OCI-LY1 (cell line): ENCODE results near the gene CDCA7L.

Experiments
- H2AFZ ChIP-seq: fragments of 200-600 bp; sonication (generic), shearing (Covaris generic); 2 replicates; pipeline ENCODE4 v1.6.0; 2014; ENCODE audit warnings: antibody characterized with exemption, mild to moderate bottlenecking, low read length
- H3F3A ChIP-seq: fragments of 200-600 bp; sonication (generic), shearing (Covaris generic); 2 replicates; pipeline ENCODE4 v1.6.0; 2014; ENCODE audit warnings: mild to moderate bottlenecking, antibody characterized with exemption, low read length, moderate library complexity; ENCODE audit not compliant: insufficient read depth
- H3K27ac ChIP-seq: fragments of 200-600 bp; sonication (generic); 2 replicates; pipeline ENCODE4 v1.5.1; 2014; ENCODE audit warnings: low read length, mixed run types, mild to moderate bottlenecking, low read depth; ENCODE audit not compliant: poor library complexity, severe bottlenecking
- H3K27me3 ChIP-seq: fragments of 200-600 bp; sonication (generic); 2 replicates; pipeline ENCODE4 v1.6.0; 2014; ENCODE audit warnings: antibody characterized with exemption, mild to moderate bottlenecking, low read length, moderate library complexity; ENCODE audit not compliant: insufficient read depth
- H3K36me3 ChIP-seq: fragments of 200-600 bp; sonication (generic); 2 replicates; pipeline ENCODE4 v1.6.1; 2014; ENCODE audit warnings: mild to moderate bottlenecking, antibody characterized with exemption, low read length, moderate library complexity, mixed read lengths; ENCODE audit not compliant: insufficient read depth
- H3K4me1 ChIP-seq: fragments of 200-600 bp; sonication (generic); 2 replicates; pipeline ENCODE4 v1.5.1; 2014; ENCODE audit warnings: mild to moderate bottlenecking, low read length, moderate library complexity; ENCODE audit not compliant: insufficient read depth, severe bottlenecking
- H3K4me2 ChIP-seq: fragments of 200-600 bp; sonication (generic), shearing (Covaris generic); 2 replicates; pipeline ENCODE4 v1.6.1; 2014; ENCODE audit warnings: low read length
- H3K4me3 ChIP-seq: fragments of 200-600 bp; sonication (generic); 2 replicates; pipeline ENCODE4 v1.5.1; 2014; ENCODE audit warnings: low read length, low read depth, mild to moderate bottlenecking, mixed read lengths; ENCODE audit not compliant: poor library complexity, severe bottlenecking
- H3K79me2 ChIP-seq: fragments of 200-600 bp; shearing (Covaris generic); 2 replicates; pipeline ENCODE4 v1.6.1; 2016; ENCODE audit warnings: mixed run types, low read length, mixed read lengths; ENCODE audit not compliant: insufficient read depth
- H3K9ac ChIP-seq: fragments of 200-600 bp; sonication (generic), shearing (Covaris generic); 2 replicates; pipeline ENCODE4 v1.6.1; 2014; ENCODE audit warnings: mild to moderate bottlenecking, low read length, mixed read lengths
- H3K9me2 ChIP-seq: fragments of 200-600 bp; sonication (generic), shearing (Covaris generic); 2 replicates; pipeline ENCODE4 v1.6.1; 2014; ENCODE audit warnings: low read depth, mild to moderate bottlenecking, low read length, mixed read lengths
- H3K9me3 ChIP-seq: fragments of 200-600 bp; shearing (Covaris generic); 2 replicates; pipeline ENCODE4 v1.6.1; 2014; ENCODE audit warnings: low read length, mixed read lengths
- H4K20me1 ChIP-seq: fragments of 200-600 bp; sonication (generic), shearing (Covaris generic); 2 replicates; pipeline ENCODE4 v1.6.0; 2016; ENCODE audit warnings: mild to moderate bottlenecking, low read length; ENCODE audit not compliant: insufficient read depth
- EZH2 ChIP-seq: fragments of 200-600 bp; sonication (generic), shearing (Covaris generic); IDR thresholded peaks from 2 replicates; pipeline ENCODE4 v1.8.0; 2017; ENCODE audit warnings: borderline replicate concordance, mixed run types, mild to moderate bottlenecking, antibody characterized with exemption, low read length, moderate library complexity, mixed read lengths
- TF ChIP-seq, protein P1 (sequence below): fragments of 200-600 bp; sonication (generic), shearing (Covaris generic); IDR thresholded peaks from 2 replicates; pipeline ENCODE4 v1.5.1; 2017; ENCODE audit warnings: mild to moderate bottlenecking, antibody characterized with exemption, low read length, moderate library complexity, mixed read lengths

Gene CDCA7L

DNA sequence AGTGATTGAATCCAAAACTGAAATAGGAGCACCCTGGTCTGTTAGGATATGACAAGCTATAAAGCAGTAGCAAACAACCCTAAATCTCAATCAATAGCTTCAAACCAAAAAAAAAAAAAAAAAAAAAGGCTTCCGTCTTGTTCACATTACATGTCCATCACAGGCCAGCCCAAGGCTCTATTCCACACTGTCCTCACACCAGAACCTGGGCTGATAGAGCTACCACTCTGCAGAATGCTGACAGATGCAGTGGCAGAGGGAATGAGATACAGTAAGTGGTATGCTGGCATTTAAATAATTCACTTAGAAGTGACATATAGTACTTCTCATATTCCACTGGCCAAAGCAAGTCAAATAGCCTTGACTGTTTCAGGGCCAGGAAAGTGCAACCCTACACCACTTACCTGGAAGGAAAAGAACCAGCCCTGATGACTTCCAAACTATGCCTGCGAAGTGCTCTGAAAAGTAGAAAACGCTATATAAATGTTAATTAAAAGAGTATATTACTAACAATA, 5.8 kb downstream of the CDCA7L start:
- Histone ChIP-seq H3K27me3 (no peaks in the 10 kb centered on the region), H3K9me3 (peaks cover 7% of the 10 kb centered on the region; the same call in 1 of the 2 replicates), H2AFZ (no peak overlapping the region), H3K4me3 (no peak overlapping the region), H4K20me1 (no peaks in the 10 kb centered on the region), H3K4me1 (peaks cover 45% of the 10 kb centered on the region), H3K27ac (no peak overlapping the region), H3K4me2 (no peak overlapping the region), H3K9me2 (no peaks in the 10 kb centered on the region), H3K79me2 (0 out of 2 replicates have a peak, but pooled peaks cover 2% of the 10 kb centered on the region), H3K9ac (no peak overlapping the region), H3K36me3 (peaks cover 19% of the 10 kb centered on the region; the same call in 1 of the 2 replicates), H3F3A (no peaks in the 10 kb centered on the region)
- TF ChIP-seq EZH2: no peak
- TF ChIP-seq, protein P1, sequence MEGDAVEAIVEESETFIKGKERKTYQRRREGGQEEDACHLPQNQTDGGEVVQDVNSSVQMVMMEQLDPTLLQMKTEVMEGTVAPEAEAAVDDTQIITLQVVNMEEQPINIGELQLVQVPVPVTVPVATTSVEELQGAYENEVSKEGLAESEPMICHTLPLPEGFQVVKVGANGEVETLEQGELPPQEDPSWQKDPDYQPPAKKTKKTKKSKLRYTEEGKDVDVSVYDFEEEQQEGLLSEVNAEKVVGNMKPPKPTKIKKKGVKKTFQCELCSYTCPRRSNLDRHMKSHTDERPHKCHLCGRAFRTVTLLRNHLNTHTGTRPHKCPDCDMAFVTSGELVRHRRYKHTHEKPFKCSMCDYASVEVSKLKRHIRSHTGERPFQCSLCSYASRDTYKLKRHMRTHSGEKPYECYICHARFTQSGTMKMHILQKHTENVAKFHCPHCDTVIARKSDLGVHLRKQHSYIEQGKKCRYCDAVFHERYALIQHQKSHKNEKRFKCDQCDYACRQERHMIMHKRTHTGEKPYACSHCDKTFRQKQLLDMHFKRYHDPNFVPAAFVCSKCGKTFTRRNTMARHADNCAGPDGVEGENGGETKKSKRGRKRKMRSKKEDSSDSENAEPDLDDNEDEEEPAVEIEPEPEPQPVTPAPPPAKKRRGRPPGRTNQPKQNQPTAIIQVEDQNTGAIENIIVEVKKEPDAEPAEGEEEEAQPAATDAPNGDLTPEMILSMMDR: no peak

DNA sequence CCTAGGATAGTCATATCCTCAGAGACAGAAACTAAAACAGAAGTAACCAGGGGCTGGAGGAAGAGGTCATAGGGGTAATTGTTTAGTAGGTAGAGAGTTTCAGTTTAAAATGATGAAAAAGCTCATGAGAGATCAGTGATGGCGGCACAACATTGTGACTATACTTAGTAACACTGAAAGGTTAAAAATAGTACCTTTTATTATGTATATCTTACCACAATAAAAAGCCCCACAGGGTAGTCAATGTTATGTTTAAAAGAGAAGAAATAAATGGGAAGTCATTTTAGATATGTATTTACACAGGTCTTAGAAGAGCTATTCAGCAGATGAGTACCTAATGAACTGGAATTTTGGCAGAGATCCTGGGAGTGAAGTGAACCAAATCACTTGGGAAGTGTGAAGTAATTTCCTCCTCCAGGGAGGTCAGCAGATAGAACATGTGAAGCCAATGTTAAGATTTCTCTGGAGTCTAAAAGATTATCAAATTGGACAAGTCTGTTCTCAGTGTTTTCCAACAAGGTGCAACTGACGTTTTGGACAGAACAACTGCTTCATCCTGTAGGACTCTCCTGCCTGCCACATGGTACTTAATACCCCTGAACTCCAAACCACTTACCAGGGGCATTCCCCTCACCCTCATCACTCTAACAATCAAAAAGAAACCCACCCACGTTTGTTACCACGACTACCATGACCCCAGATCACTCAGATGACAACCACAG, 6.4 kb downstream of the CDCA7L start:
- Histone ChIP-seq H3K4me2 (no peak overlapping the region), H3K4me3 (no peak overlapping the region), H3K27ac (no peak overlapping the region), H2AFZ (no peak overlapping the region), H3K9me3 (peaks cover 7% of the 10 kb centered on the region; the same call in 1 of the 2 replicates), H3F3A (no peaks in the 10 kb centered on the region), H3K79me2 (0 out of 2 replicates have a peak, but pooled peaks cover 3% of the 10 kb centered on the region), H3K36me3 (peaks cover 19% of the 10 kb centered on the region; the same call in 1 of the 2 replicates), H3K9me2 (no peaks in the 10 kb centered on the region), H3K27me3 (no peaks in the 10 kb centered on the region), H3K9ac (no peak overlapping the region), H4K20me1 (no peaks in the 10 kb centered on the region), H3K4me1 (peaks cover 39% of the 10 kb centered on the region)
- TF ChIP-seq, protein P1: no peak
- no peak for TF ChIP-seq EZH2

DNA sequence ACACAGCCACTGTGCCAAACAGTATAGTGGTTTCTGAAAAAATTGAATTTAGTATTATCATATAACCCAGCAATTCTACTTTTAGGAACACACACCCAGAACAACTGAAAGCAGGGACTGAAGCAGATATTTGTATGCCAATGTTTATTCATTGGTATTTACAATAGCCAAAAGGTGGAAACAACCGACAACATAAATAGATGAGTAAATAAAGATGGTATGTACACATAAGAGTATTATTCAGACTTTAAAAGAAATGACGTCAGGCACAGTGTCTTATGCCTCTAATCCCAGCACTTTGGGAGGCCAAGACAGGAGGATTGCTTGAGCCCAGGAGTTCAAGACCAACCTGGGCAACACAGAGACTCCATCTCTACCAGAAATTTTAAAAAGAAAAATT, 7.2 kb downstream of the CDCA7L start:
- no peaks in the 10 kb centered on the region for H4K20me1 ChIP-seq
- peaks cover 16% of the 10 kb centered on the region; the same call in 1 of the 2 replicates for H3K36me3 ChIP-seq
- H3K9me2 ChIP-seq: no peaks in the 10 kb centered on the region
- no peak overlapping the region for H2AFZ ChIP-seq
- H3F3A ChIP-seq: no peaks in the 10 kb centered on the region
- no peak overlapping the region for H3K4me2 ChIP-seq
- peaks cover 30% of the 10 kb centered on the region for H3K4me1 ChIP-seq
- no peak overlapping the region for H3K4me3 ChIP-seq
- H3K27me3 ChIP-seq: no peaks in the 10 kb centered on the region
- H3K9me3 ChIP-seq: peaks cover 7% of the 10 kb centered on the region; the same call in 1 of the 2 replicates
- 0 out of 2 replicates have a peak, but pooled peaks cover 3% of the 10 kb centered on the region for H3K79me2 ChIP-seq
- no peak overlapping the region for H3K9ac ChIP-seq
- H3K27ac ChIP-seq: no peak overlapping the region
- TF ChIP-seq, protein P1: no peak
- no peak for TF ChIP-seq EZH2
